Measurements from ENCODE around the gene UNC5A. TPM values are rescaled to one million over a fixed set of nuclear protein-coding genes. Genes with fewer than 3 reads are reported as not detected.

UNC5A gene
- total RNA-seq = not detected in 2 replicates

DNA sequence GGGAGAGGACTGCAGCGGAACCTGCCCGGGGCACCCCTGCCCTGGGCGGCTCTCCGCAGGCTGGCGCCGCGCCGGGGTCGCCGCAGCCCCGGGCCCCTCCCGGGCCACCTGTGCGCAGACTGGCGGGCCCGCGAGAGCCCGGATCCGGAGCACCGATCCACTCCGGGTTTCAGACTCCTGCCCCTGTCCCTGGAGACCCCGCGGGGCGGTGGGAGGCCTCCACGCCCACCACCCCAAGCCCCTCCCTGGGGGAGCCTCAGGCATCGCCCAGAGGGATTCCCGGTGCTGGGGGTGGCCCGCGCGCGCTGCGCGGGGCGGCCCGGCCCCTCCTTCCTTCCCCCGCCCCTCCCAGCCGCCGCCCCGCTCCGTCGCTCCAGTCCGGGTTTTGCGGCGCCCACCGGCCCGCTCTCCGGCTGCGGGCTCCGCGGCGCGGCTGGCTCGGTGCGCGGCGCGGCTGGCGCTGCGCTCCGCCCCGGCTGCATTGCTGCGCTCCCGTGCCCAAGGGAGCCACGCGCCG, at the start of gene UNC5A:
TSS of gene UNC5A (plus strand) at position 479 of the 517 bp plus-strand sequence. CDS start 192 bp downstream, outside the sequence.
- no peak within 1 kb of the TSS for H3K27ac Mint-ChIP-seq

DNA sequence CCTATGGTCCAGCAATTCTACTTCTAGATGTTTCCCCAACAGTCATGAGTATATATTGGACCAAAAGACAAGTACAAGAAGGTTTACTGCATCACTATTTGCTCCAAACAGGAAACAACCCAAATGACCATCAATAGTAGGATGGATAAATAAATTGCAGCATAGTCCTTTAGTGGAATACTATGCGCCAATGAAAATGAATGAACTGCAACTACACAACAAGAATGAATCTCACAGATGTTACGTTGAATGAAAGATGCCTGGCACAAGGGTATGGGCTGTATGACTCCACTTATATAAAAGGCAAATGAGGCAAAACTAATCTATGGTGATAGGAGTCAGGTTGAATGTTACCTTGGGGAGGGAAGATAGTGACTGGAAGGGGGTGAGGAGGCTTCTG, 48.6 kb upstream of the UNC5A start:
- Mint-ChIP-seq H3K27me3 (peaks cover 15% of the 10 kb centered on the region), H3K36me3 (ENCODE audit: low read depth) (no peaks in the 10 kb centered on the region), H3K9me3 (peaks cover 28% of the 10 kb centered on the region), H3K4me3 (no peak overlapping the region), H3K4me1 (no peaks in the 10 kb centered on the region), H3K27ac (no peak overlapping the region)
- DNase-seq = no peak
- ATAC-seq (ENCODE audit: low read depth) = no peak
- POLR2A ChIA-PET = no interaction called here
- CTCF ChIA-PET = no interaction called here
- TF ChIP-seq, protein P1, sequence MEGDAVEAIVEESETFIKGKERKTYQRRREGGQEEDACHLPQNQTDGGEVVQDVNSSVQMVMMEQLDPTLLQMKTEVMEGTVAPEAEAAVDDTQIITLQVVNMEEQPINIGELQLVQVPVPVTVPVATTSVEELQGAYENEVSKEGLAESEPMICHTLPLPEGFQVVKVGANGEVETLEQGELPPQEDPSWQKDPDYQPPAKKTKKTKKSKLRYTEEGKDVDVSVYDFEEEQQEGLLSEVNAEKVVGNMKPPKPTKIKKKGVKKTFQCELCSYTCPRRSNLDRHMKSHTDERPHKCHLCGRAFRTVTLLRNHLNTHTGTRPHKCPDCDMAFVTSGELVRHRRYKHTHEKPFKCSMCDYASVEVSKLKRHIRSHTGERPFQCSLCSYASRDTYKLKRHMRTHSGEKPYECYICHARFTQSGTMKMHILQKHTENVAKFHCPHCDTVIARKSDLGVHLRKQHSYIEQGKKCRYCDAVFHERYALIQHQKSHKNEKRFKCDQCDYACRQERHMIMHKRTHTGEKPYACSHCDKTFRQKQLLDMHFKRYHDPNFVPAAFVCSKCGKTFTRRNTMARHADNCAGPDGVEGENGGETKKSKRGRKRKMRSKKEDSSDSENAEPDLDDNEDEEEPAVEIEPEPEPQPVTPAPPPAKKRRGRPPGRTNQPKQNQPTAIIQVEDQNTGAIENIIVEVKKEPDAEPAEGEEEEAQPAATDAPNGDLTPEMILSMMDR (IDR thresholded peaks at IDR 0.05) = no peak
- intact Hi-C loops (cut with micrococcal nuclease) = no loop called here

More for the DNA sequence above, at the start of gene UNC5A:
- intact Hi-C loops (cut with micrococcal nuclease) = no loop called here
- TF ChIP-seq, protein P1 (IDR thresholded peaks at IDR 0.05) = no peak
- no peaks in the 10 kb centered on the region for H3K9me3 Mint-ChIP-seq
- peak; percentile 80 for ATAC-seq (ENCODE audit: low read depth)
- peaks cover 63% of the 10 kb centered on the region for H3K27me3 Mint-ChIP-seq
- ChIA-PET POLR2A (no interaction called here), CTCF (interaction anchor here (1.2 kb wide), 1 partner anchor 149 kb away, joined by 3 read pairs; no protein-coding TSS in a partner anchor)
- no peaks in the 10 kb centered on the region for H3K36me3 Mint-ChIP-seq (ENCODE audit: low read depth)
- H3K4me1 Mint-ChIP-seq = peaks cover 18% of the 10 kb centered on the region
- peak within 1 kb of the TSS; percentile 82 for H3K4me3 Mint-ChIP-seq
- DNase-seq = peak; percentile 60

DNA sequence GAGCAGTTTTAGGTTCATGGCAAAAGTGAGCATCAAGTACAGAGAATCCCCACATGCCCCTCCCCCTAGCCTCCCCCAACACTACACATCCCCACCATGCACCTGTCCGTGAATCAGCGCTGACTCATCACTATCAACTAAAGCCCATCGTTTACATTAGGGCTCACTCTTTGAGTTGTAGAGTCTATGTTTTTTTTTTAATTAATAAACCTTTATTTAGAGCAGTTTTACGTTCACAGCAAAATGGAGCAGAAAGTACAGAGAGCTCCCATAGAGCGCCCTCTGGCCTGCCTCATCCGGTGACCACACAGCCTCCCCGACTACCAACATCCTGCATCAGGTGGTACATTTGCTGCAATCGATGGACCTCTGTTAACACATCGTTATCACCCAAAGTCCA, 47.9 kb upstream of the UNC5A start:
- intact Hi-C loops (cut with micrococcal nuclease) = no loop called here
- Mint-ChIP-seq H3K4me3 (no peak overlapping the region), H3K4me1 (no peaks in the 10 kb centered on the region), H3K36me3 (ENCODE audit: low read depth) (no peaks in the 10 kb centered on the region), H3K9me3 (peaks cover 27% of the 10 kb centered on the region), H3K27ac (no peak overlapping the region), H3K27me3 (peaks cover 18% of the 10 kb centered on the region)
- CTCF ChIA-PET = no interaction called here
- DNase-seq (no peak), ATAC-seq (ENCODE audit: low read depth) (no peak)
- POLR2A ChIA-PET = no interaction called here
- TF ChIP-seq, protein P1 (IDR thresholded peaks at IDR 0.05) = no peak

DNA sequence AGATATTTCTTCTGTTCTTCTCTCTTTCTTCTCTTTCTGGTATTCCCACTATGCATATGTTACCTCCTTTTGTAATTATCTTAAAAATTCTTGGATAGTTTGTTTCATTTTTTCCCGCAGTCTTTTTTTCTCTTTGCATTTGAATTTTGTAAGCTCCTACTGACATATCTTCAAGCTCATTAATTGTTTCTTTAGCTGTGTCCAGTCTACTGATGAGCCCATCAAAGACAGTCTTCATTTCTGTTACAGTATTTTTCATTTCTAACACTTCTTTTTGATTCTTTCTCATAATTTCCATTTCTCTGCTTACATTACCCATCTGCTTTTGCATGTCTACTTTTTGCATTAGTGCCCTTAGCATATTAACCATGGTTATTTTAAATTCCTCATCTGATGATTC, 44.7 kb upstream of the UNC5A start:
- ATAC-seq (ENCODE audit: low read depth) = no peak
- peaks cover 25% of the 10 kb centered on the region for H3K27me3 Mint-ChIP-seq

DNA sequence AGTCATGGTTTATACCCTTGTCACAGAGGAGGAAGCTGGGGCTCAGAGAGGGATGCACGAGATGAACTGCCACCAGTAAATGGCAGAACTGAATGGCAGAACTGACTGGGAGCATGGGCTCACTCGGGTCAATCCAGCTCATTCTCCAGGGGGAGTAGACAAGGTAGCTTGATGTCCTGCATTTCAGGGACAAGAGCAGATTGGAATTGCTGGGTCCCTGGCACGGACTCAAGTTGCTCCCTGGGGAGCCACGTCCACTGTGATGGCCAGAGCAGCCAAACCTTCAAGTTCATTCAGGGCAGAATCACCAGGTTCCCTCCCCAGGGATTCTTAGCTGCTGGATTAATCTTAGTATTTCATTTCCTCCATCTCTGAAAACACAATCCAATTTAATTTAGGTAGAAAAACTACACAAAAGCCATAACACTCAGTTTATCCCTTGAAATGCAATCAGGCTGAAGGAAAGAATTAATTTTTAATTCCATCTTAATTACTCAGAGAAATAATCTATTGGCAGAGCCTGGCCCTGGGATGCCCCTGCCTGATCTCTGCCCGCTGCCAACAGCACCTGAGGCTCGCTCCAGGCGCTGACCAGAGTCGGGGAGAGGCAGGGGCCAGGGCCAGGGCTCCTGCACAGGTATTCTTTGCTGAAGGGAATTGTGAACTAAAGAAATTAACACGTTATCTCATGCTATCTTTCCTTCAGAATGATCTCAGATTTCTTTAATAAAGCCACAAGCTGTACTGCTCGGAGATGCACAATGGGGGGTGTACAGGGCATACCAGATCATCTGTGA, 42.0 kb upstream of the UNC5A start:
- ChIA-PET CTCF (no interaction called here), POLR2A (no interaction called here)
- DNase-seq = no peak
- no peak overlapping the region for H3K27ac Mint-ChIP-seq
- TF ChIP-seq, protein P1 (IDR thresholded peaks at IDR 0.05) = no peak
- ATAC-seq (ENCODE audit: low read depth) = no peak
- intact Hi-C loops (cut with micrococcal nuclease) = no loop called here
- H3K4me1 Mint-ChIP-seq = no peaks in the 10 kb centered on the region
- H3K9me3 Mint-ChIP-seq = peaks cover 23% of the 10 kb centered on the region
- no peak overlapping the region for H3K4me3 Mint-ChIP-seq
- H3K27me3 Mint-ChIP-seq = peaks cover 25% of the 10 kb centered on the region
- H3K36me3 Mint-ChIP-seq (ENCODE audit: low read depth) = no peaks in the 10 kb centered on the region

More for the DNA sequence above, 44.7 kb upstream of the UNC5A start:
- POLR2A ChIA-PET = no interaction called here
- Mint-ChIP-seq H3K9me3 (peaks cover 24% of the 10 kb centered on the region), H3K4me1 (no peaks in the 10 kb centered on the region), H3K4me3 (no peak overlapping the region), H3K27ac (no peak overlapping the region), H3K36me3 (ENCODE audit: low read depth) (no peaks in the 10 kb centered on the region)
- intact Hi-C loops (cut with micrococcal nuclease) = no loop called here
- CTCF ChIA-PET = no interaction called here
- no peak for DNase-seq
- TF ChIP-seq, protein P1 (IDR thresholded peaks at IDR 0.05) = no peak

Data from activated B cell treated with CpG ODN at 0.5 μM for 24 hours (primary cell).